HG03196 (cell line): Measurements from ENCODE around the gene LPIN1.
"Not testable (repeated sequence)": the region's sequence is repeated elsewhere in the genome, so short reads cannot be mapped to it uniquely, and the experiment has no call there.

Experiments used
- ATAC-seq: cut with Tn5 transposase; IDR thresholded peaks from one replicate; pipeline ENCODE4 v1.9.1; 2021; ENCODE audit not compliant: unreplicated experiment

The LPIN1 gene

GRCh38 chr2:11809586-11810236 is 63.3 kb downstream of the LPIN1 start:
- no peak for ATAC-seq

GRCh38 chr2:11810237-11810977 is 64.0 kb downstream of the LPIN1 start:
- ATAC-seq, result no peak

GRCh38 chr2:11811036-11811654 is 64.7 kb downstream of the LPIN1 start:
- ATAC-seq, result no peak

- no peak for ATAC-seq
These were observed 66.2 kb downstream of the LPIN1 start for GRCh38 chr2:11812466-11813248.

- ATAC-seq, result not testable (repeated sequence)
These were observed 66.9 kb downstream of the LPIN1 start for GRCh38 chr2:11813345-11813744.

- no peak for ATAC-seq
These were observed 67.5 kb downstream of the LPIN1 start for GRCh38 chr2:11813951-11814350.

- no peak for ATAC-seq
These were observed 68.6 kb downstream of the LPIN1 start for GRCh38 chr2:11814979-11815510.

- not testable (repeated sequence) for ATAC-seq
These were observed 70.5 kb downstream of the LPIN1 start for GRCh38 chr2:11816935-11817334.

GRCh38 chr2:11819235-11819729 is 72.8 kb downstream of the LPIN1 start:
- no peak for ATAC-seq

GRCh38 chr2:11820650-11821049 is 74.2 kb downstream of the LPIN1 start:
- no peak for ATAC-seq

GRCh38 chr2:11821705-11822104 is 75.3 kb downstream of the LPIN1 start:
- ATAC-seq, result no peak

GRCh38 chr2:11822359-11822745 is 75.9 kb downstream of the LPIN1 start:
- ATAC-seq, result not testable (repeated sequence)

GRCh38 chr2:11822746-11823451 is 76.5 kb downstream of the LPIN1 start:
- no peak for ATAC-seq

- no peak for ATAC-seq
These were observed 78.7 kb downstream of the LPIN1 start for GRCh38 chr2:11824901-11825828.

- ATAC-seq, result no peak
These were observed 81.1 kb downstream of the LPIN1 start for GRCh38 chr2:11827547-11827946.

GRCh38 chr2:11828933-11829323 is 82.5 kb downstream of the LPIN1 start:
- peak; percentile 1 for ATAC-seq

GRCh38 chr2:11829324-11829946 is 83.0 kb downstream of the LPIN1 start:
- peak; percentile 28 for ATAC-seq

GRCh38 chr2:11829947-11830707 is 83.7 kb downstream of the LPIN1 start:
- peak; percentile 78 for ATAC-seq
